ENCODE results near the gene MTMR2.

DNA sequence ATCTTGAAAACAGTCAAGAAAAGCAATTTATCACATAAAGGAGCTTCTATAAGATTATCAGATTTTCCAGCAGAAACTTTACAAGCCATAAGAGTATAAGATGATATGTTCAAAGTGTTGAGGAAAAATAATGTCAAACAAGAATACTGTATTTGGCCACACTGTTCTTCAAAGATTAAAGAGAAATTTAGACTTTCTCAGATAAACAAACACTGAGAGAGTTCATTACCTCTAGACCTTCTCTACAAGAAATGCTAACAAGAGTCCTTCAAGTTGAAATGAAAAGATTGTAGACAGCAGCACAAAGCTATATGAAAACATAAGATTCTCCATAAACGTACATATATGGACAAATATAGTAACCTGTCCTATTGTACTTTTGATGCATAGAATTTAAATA lies 8.0 kb upstream of the MTMR2 start:
- TF ChIP-seq SRF (IDR thresholded peaks at IDR 0.05; ENCODE audit: low read depth), result no peak
- TF ChIP-seq, protein P1, sequence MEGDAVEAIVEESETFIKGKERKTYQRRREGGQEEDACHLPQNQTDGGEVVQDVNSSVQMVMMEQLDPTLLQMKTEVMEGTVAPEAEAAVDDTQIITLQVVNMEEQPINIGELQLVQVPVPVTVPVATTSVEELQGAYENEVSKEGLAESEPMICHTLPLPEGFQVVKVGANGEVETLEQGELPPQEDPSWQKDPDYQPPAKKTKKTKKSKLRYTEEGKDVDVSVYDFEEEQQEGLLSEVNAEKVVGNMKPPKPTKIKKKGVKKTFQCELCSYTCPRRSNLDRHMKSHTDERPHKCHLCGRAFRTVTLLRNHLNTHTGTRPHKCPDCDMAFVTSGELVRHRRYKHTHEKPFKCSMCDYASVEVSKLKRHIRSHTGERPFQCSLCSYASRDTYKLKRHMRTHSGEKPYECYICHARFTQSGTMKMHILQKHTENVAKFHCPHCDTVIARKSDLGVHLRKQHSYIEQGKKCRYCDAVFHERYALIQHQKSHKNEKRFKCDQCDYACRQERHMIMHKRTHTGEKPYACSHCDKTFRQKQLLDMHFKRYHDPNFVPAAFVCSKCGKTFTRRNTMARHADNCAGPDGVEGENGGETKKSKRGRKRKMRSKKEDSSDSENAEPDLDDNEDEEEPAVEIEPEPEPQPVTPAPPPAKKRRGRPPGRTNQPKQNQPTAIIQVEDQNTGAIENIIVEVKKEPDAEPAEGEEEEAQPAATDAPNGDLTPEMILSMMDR (IDR thresholded peaks at IDR 0.05 in 2 of 3, conservative IDR thresholded peaks at IDR 0.05 in 1 of 3; ENCODE audit: borderline replicate concordance in 1 of 3, insufficient read depth in 1 of 3, low read depth in 2 of 3, low read length in 2 of 3), result no peak
